Astrocyte of the cerebellum (primary cell): ENCODE measurements around the gene USP1.

Experiments
- DNase-seq: peaks from one replicate; pipeline ENCODE4 v3.0.0-alpha.2; 2011; ENCODE audit warnings: low read depth
- H3K4me3 ChIP-seq: 2 replicates; pipeline ENCODE4 v1.5.1; 2011; ENCODE audit warnings: mild to moderate bottlenecking, low read depth, low read length, moderate library complexity
- CTCF ChIP-seq: IDR thresholded peaks from 2 replicates; pipeline ENCODE4 v1.5.1; 2012; ENCODE audit warnings: low read length, low read depth, moderate library complexity, mild to moderate bottlenecking; ENCODE audit errors: missing control alignments
- in situ Hi-C: cut with HindIII; loops from 2 replicates; pipeline ENCODE4 v1.10.0; 2017; ENCODE audit warnings: low sequenced_read_pairs

Gene USP1

GRCh38 chr1:62424411-62424810, 12.4 kb upstream of the USP1 start:
- in situ Hi-C loops = no loop called here
- no peak for TF ChIP-seq CTCF
- no peak overlapping the region for H3K4me3 ChIP-seq
- DNase-seq = no peak

GRCh38 chr1:62425041-62425440, 11.8 kb upstream of the USP1 start:
- in situ Hi-C loops = no loop called here
- TF ChIP-seq CTCF = no peak
- no peak overlapping the region for H3K4me3 ChIP-seq
- no peak for DNase-seq

DNA sequence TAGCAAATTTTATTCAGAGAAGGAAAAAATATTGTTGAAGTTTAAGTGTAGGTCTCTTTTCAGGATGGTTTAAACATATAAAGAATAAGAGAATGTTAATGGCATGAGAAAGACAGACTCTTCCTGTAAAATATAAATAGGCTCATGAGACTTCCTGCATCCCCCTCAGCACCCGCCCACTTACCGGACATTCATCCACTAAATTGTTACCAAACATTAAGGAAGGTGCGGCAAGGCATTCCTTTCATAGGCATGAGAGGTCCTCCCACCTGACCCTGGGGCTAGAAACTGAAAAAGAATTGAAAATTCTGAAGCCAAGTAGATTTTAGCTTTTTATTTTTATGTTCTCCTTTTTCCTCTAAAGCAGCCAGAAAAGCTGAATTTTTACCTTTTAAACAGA, 10.6 kb upstream of the USP1 start:
- DNase-seq = no peak
- H3K4me3 ChIP-seq = no peak overlapping the region
- no peak for TF ChIP-seq CTCF
- in situ Hi-C loops = no loop called here

GRCh38 chr1:62426794-62427193, 10.1 kb upstream of the USP1 start:
- in situ Hi-C loops = no loop called here
- no peak overlapping the region for H3K4me3 ChIP-seq
- DNase-seq = no peak
- no peak for TF ChIP-seq CTCF

DNA sequence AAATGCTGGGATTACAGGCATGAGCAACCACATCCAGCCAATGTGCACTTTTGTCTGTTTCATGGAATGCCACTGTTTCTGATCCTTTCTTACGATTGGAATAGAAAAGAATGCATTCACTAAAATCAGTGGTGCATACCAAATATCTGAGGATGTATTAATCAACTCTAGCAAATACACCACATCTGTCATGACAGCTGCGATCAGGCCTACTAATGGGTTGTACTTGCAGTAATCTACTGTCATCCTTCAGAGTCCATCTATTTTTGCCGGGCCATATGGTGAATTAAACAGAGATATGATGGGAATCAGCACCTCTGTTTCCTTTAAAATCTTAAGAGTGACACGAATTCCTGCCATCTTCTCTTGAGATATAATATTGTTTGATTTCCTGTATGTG, 8.5 kb upstream of the USP1 start:
- H3K4me3 ChIP-seq = no peak overlapping the region
- no peak for DNase-seq
- in situ Hi-C loops = no loop called here
- no peak for TF ChIP-seq CTCF

- no peak for TF ChIP-seq CTCF
- in situ Hi-C loops = no loop called here
- H3K4me3 ChIP-seq = no peak overlapping the region
- DNase-seq = no peak
Observed at GRCh38 chr1:62429581-62429980, 7.3 kb upstream of the USP1 start.
